Measurements from ENCODE around the gene SMARCA1. TPM values are rescaled to one million over a fixed set of nuclear protein-coding genes. Genes with fewer than 3 reads are reported as not detected.
A peak's percentile ranks its signal among the peaks of the same experiment; 100 is the strongest.

SMARCA1 gene
- total and polyA plus RNA-seq, 2 of the 4 experiments (the other 2 are of a cell fraction) = 31.0 to 32.8 TPM

DNA sequence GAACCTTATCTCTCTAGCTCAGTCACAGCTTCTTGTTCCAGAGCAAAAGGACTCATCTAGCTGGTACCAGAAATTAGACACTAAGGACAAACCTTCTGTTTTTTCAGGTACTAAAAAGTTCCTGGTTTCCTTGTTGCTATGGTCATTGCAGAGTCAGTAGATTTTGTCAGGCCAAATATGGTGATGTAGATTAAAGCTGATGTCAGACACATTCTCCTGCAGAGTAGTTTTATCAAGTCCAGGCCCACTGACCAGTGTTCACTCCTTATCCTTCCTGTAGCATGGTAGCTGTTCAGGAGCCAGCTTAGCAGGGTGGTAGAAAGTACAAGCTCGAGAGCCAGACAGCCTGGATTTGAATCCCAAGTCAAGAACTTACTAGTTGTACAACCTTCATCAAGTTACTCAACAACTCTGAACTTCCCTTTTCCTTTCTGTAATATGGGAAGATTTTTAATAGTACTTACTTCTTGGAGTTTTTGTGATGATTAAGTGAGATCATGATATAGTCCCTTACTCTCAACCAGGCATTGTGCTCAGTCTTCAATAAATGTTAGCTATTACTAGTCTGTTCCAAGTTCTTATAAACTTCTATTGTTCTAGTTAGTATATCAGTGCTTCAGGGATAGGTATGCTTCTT lies 34.7 kb upstream of the SMARCA1 start:
- ATAC-seq (ENCODE audit: low read depth) (no peak), DNase-seq (peak; percentile 10)
- H3K9me1 ChIP-seq (ENCODE audit: insufficient read depth, low read length) = 0 out of 2 replicates have a peak, but pooled peaks cover 3% of the 10 kb centered on the region
- TF ChIP-seq, protein P1, sequence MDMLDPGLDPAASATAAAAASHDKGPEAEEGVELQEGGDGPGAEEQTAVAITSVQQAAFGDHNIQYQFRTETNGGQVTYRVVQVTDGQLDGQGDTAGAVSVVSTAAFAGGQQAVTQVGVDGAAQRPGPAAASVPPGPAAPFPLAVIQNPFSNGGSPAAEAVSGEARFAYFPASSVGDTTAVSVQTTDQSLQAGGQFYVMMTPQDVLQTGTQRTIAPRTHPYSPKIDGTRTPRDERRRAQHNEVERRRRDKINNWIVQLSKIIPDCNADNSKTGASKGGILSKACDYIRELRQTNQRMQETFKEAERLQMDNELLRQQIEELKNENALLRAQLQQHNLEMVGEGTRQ (IDR thresholded peaks at IDR 0.05; ENCODE audit: low read depth, low read length) = no peak
- no peak for TF ChIP-seq MAFK (IDR thresholded peaks at IDR 0.05; ENCODE audit: low read depth, low read length)
- TF ChIP-seq BHLHE40 (IDR thresholded peaks at IDR 0.05; ENCODE audit: low read depth, low read length) = no peak
- no peak overlapping the region for H3K23ac ChIP-seq (ENCODE audit: low read depth, low read length)
- H2AK9ac ChIP-seq (replicated peaks; ENCODE audit: low read depth, low read length, poor library complexity) = no peak overlapping the region
- no peak overlapping the region for H2AK5ac ChIP-seq (ENCODE audit: low read depth, low read length)
- H3K9ac ChIP-seq (ENCODE audit: low read depth, low read length) = no peak overlapping the region
- in situ Hi-C loops (cut with MboI; ENCODE audit: low sequenced_read_pairs) (no loop called here), intact Hi-C loops (cut with micrococcal nuclease) (no loop called here), dilution Hi-C loops (cut with HindIII; ENCODE audit: low sequenced_read_pairs, unreplicated experiment) (no loop called here)
- no peak overlapping the region for H3K56ac ChIP-seq (ENCODE audit: extremely low read depth, insufficient read depth, low read length)
- no peaks in the 10 kb centered on the region for H4K20me1 ChIP-seq (ENCODE audit: insufficient read depth, low read length)
- no peak overlapping the region for H4K5ac ChIP-seq (ENCODE audit: low read depth, low read length)
- H3K36me3 ChIP-seq (ENCODE audit: control insufficient read depth, insufficient read depth, low read length) = peaks cover 15% of the 10 kb centered on the region
- no peak overlapping the region for H2BK120ac ChIP-seq (ENCODE audit: low read depth, low read length)
- no peaks in the 10 kb centered on the region for H3K9me3 ChIP-seq (ENCODE audit: control insufficient read depth, insufficient read depth, low read length)
- no peak overlapping the region for H3K4me3 ChIP-seq (ENCODE audit: insufficient read depth, low read depth, low read length)
- H2AFZ ChIP-seq (replicated peaks; ENCODE audit: low read length, poor library complexity) = no peak overlapping the region
- H3K4me1 ChIP-seq (ENCODE audit: control insufficient read depth, insufficient read depth, low read length) = no peaks in the 10 kb centered on the region
- no peak overlapping the region for H3K4ac ChIP-seq (ENCODE audit: low read depth, low read length)
- H3K4me2 ChIP-seq (ENCODE audit: low read depth, low read length) = no peak overlapping the region
- no peak overlapping the region for H4K8ac ChIP-seq (ENCODE audit: low read depth in 2 of 2, low read length in 2 of 2)
- CTCF ChIA-PET = no interaction called here
- no peaks in the 10 kb centered on the region for H3K79me1 ChIP-seq (ENCODE audit: low read depth in 1 of 2, low read length in 2 of 2)
- no peak overlapping the region for H3K14ac ChIP-seq (replicated peaks; ENCODE audit: low read depth, low read length)
- no peak overlapping the region; the same call in 1 of the 2 replicates for H3K18ac ChIP-seq (ENCODE audit: low read depth, low read length)
- no peak overlapping the region for H2BK5ac ChIP-seq (ENCODE audit: low read depth, low read length, poor library complexity, severe bottlenecking)
- no peaks in the 10 kb centered on the region; the same call in 1 of the 2 replicates for H3K27me3 ChIP-seq (ENCODE audit: control insufficient read depth, insufficient read depth, low read length)
- no peak overlapping the region for H4K91ac ChIP-seq (ENCODE audit: insufficient read depth, low read depth, low read length)
- H2BK20ac ChIP-seq (ENCODE audit: low read depth, low read length) = no peak overlapping the region
- WGBS, 2 experiments (ENCODE audit: extremely low coverage in 2 of 2, insufficient read length in 1 of 2) = no CpG with 5 or more reads among the region's 1 CpG
- POLR2A ChIA-PET (ENCODE audit: unreplicated experiment) = no interaction called here
- H2BK15ac ChIP-seq (ENCODE audit: low read depth, low read length) = no peak overlapping the region
- H3K27ac ChIP-seq (ENCODE audit: insufficient read depth, low read length) = no peak overlapping the region
- BruUV-seq (replicated peaks) = no TSS peak

All from IMR-90 (cell line).